ENCODE measurements around the gene MAN1C1.

Gene MAN1C1

GRCh38 chr1:25760871-25761270, 144.3 kb downstream of the MAN1C1 start:
- DNase-seq (ENCODE audit: low read depth in 2 of 2): no peak

- DNase-seq (ENCODE audit: low read depth in 2 of 2): no peak
Measured at GRCh38 chr1:25763493-25763892, 146.9 kb downstream of the MAN1C1 start.

DNA sequence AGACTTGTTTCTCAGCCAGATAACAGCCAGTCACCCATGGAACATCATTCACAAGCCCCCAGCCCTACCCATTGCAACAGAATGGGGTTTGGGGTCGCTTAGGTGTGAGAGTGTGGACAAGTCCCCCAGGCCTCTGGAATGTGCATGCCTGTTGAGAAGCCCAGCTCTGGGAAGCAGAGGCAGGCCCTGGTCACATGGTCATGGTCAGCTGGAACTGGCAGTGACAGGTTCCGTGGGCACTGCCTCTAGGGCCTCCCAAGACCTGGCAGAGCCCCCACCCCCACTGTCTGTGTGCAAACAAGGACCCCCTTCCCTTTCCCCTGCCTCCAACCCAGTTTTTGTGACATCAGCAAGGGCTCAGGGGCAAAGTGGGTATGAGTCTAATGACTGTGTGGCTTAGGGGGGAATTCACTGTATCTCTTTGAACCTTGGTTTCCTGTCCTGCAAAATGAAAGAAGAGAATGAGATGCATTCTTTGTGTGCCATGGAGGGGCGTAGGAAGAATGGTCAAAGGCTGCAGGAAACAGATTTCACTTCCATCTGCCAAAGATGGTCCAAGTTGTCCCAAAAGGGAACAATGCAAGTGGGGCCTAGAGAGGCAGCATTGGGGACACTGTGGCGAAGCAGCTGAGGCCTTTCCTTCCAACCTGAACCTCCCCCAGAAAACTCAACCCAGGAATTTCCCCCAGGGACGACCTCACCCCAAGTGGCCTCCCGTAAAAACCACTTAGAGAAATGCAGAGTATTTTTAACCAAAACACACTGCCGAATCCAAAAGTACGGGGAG, 148.7 kb downstream of the MAN1C1 start:
- DNase-seq (ENCODE audit: low read depth in 2 of 2): no peak

DNA sequence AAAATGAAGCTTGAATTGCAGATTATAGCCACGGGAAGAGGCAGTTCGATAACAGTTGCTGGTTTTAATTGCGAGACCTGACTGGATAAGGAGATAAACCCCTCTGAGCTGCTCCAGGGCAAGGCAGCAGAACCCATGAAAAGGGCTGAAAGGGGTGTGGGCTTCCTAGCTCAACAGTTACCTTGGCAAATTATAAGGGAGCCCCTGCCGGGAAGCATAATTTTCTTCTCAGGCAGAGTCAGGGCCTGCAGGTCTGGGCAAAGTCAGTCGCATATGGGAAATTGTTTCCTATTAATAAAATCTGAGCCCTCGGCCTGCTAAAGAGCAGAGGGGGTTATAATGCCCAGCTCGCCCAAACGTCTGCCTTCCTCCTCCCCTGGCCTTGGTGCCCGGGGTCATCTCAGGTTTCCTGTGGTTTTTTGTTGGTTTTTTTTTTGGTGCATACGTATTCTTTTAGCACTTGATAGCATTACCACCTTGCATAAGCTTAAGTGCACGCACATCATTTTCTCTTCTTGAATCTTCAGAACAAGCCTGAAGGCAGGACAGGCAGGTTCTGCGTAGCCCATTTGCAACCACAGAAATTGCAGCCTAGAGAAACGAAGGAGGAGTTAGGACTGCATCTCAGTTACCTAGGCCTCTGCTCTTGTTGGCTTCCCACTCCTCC, 149.5 kb downstream of the MAN1C1 start:
- no peak for DNase-seq (ENCODE audit: low read depth in 2 of 2)

- DNase-seq (ENCODE audit: low read depth in 2 of 2): no peak
Measured at GRCh38 chr1:25766721-25767436, 150.3 kb downstream of the MAN1C1 start.

GRCh38 chr1:25767437-25767770, 150.8 kb downstream of the MAN1C1 start:
- DNase-seq (ENCODE audit: low read depth in 2 of 2): no peak

DNA sequence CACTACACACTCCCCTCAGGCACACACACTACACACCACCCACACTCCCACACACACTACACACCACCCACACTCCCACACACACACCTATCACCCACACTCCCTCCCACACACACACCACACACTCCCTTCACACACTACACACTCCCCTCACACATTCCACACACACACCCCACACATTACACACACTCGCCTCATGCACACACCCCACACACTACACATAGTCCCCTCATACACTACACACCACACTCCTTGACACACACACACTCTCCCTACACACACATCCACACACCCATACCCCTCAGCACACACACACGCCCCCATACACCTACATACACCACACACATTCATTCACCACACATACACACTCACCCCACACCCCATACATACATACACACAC, 152.4 kb downstream of the MAN1C1 start:
- no peak for DNase-seq (ENCODE audit: low read depth in 2 of 2)

- no peak for DNase-seq (ENCODE audit: low read depth in 2 of 2)
Measured at GRCh38 chr1:25769625-25770383, 153.2 kb downstream of the MAN1C1 start.

DNA sequence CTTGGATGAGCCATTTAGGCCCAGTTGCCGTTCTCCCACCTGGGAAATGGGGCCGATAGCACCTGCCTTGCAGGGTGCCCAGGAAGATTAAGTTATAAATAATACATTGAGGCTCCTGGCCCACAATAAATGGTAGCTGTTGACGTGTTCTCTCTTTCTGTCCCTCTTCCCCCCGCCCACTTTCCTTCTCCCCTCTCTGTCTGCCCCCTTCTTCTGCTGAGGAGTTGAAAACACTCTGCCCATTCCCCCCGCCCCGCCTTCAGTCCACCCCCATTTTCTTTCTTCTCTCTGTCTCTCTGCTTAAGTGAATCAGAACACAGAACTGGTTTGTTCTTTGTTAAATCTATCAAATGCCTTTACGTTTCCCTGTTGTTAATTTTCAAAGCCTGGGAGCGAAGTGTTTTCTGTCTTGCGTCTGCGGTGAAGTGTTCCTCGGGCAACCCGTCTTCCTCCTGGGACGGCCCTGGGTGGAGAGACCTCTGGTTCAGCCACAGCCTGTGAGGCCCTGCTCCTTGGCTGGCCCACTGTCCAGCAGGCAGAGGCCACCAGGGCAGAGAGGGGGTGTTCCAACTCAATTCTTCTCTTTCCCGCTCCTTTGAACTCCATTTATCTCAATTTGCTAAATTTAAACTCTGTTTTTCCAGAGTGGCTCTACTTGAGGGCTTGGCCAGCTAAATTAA, 154.1 kb downstream of the MAN1C1 start:
- no peak for DNase-seq (ENCODE audit: low read depth in 2 of 2)

DNA sequence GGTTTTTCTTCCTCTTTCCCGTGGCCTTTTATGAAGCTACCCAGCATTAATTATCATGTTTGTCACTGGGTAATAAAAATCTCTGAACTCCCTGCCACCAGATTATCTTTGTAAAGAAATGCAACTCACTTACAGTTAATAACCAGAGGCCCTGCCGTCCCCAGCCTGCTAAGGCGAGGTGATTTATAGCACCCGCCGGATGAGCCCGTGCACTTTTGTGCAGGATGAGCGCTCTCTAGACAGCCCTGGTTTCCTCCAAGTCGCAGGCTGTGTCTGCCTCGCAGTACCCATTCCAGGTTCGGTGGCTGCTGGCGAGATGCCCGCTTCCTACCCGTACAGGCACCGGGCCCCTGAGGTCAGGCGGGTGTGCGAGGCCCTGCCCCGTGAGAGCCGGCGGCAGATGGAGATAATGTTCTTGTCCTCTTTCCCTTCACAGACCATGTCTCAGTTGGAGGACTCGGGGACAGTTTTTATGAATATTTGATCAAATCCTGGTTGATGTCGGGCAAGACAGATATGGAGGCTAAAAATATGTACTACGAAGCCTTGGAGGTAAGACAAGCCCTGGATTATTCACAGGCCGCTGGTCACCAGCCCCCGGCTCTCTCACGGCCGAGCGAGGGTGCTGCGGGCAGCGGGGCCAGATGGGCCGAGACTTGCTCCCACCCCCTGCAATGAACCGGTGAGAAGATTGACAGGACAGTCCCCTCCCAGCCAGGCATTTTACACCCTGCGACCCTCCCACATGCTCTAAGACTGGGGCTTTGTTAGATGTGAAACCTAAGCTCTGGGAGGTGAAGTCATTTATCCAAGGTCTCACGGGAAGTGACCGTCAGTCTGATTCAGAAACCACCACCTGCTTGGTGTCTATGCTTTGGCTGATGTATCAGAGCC, 154.9 kb downstream of the MAN1C1 start:
- no peak for DNase-seq (ENCODE audit: low read depth in 2 of 2)

GRCh38 chr1:25772164-25772563, 155.6 kb downstream of the MAN1C1 start:
- DNase-seq (ENCODE audit: low read depth in 2 of 2): no peak

- no peak for DNase-seq (ENCODE audit: low read depth in 2 of 2)
Measured at GRCh38 chr1:25772692-25773245, 156.2 kb downstream of the MAN1C1 start.

DNA sequence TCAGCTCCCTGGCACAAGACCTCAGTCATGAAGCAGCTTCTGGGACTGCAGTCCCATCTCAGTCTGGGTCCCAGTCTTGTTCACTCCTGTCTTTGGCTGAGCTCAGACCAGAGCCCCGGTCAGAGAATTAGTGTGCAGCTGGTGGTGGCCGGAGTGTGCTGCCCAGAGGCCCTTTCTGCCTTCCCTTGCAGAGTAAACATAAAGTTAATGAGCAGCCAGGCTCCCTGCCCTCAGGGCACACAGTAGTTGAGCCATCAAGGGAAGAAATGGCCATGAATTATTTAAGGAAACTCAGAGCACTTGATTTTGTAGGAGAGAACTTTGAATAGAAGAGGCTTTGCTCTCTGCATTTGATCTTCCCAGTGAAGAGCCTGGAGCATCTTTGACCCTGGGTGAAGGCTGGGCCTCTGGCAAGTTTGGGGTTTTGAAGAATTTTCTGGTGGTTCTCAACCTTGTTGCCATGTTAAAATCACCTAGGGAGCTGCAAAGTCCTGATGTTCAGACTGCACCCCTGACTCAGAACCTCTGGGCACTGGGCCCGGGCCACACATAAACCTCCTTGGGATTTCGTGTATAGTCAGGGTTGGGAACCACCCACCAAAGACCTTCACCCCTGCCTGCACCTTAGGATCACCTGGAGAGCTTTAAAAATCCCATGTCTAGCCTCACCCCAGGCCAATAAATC, 157.0 kb downstream of the MAN1C1 start:
- no peak for DNase-seq (ENCODE audit: low read depth in 2 of 2)

DNA sequence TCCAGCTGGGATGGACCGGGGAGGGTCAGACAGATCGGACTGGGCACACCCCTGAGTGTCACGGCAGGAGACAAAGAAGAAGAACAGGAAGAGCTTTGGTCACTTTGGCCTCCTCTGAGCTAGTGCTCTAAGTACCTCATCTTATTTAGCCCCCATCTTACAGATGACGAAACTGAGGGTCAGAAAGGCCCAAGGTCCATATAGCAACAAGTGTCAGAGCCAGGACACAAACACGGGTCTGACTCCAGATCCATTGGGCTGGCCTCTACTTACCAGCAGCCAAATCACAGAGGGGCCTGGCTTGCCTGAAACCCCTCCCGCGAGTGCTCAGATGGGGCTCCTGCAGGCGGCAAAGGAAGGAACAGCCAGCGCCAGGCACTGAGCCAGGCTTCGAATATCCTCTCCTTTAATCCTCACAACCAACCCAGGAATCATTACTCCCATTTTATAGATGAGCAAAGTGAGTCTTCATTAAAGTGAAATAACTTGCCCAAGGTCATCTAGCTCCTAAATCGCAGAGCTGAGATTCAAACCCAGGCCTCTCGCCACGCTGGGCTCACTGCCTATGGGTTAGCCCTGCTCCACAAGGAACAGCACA, 157.7 kb downstream of the MAN1C1 start:
- no peak for DNase-seq (ENCODE audit: low read depth in 2 of 2)

DNA sequence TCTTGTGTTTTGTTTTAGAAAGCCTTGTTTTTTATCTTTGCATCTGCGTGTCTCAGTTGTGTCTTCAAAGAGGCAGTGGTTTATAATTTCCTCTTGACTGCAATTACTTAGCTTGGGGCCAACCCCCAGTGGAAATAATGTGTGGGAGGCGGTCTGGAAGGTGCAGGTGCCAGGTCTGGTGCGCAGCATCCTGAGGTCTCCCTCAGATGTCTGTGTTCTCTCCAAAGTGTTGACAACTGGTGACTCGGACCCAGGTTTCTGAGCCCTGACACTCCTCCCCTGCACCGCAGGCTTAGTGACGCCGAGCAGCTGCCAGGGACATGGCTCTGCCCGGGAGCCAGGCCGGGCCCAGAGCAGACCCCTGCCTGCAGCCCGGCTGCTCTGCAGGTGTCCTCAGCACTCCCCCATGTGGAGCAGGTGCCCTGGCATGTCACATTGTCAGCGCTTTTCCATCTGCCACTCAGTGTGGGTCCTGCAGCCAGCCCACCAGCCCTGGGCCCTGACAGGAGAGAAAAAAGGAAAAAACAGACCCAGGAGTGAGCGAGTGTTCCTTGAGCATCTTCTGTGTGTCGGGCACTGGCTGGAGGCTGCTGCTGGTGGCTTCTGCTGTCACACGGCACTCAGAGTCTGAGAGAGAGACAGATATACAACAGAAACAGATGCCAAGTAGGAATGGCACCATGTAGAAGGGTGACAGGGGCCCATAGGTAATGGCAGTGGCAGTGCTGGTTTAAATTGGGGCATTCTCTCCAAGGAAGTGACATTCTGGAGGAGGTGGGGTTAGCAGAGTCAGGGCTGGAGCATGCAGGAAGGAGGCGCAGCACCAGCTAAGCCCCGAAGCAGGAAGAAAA, 158.6 kb downstream of the MAN1C1 start:
- DNase-seq (ENCODE audit: low read depth in 2 of 2): no peak

GRCh38 chr1:25779388-25779787, 162.8 kb downstream of the MAN1C1 start:
- no peak for DNase-seq (ENCODE audit: low read depth in 2 of 2)

GRCh38 chr1:25779894-25780293, 163.3 kb downstream of the MAN1C1 start:
- no peak for DNase-seq (ENCODE audit: low read depth in 2 of 2)

Measured in fibroblast of skin of left quadriceps (primary cell).